ENCODE data around the gene ME3.

ME3 gene

GRCh38 chr11:86476109-86476861 is 196.1 kb downstream of the ME3 start:
- no peak for TF ChIP-seq GATA2 (IDR thresholded peaks at IDR 0.05; ENCODE audit: low read depth, low read length)
- no peak for TF ChIP-seq GATA3 (IDR thresholded peaks at IDR 0.05; ENCODE audit: low read depth, low read length)

- TF ChIP-seq GATA2 (IDR thresholded peaks at IDR 0.05; ENCODE audit: low read depth, low read length) (no peak), GATA3 (IDR thresholded peaks at IDR 0.05; ENCODE audit: low read depth, low read length) (no peak)
Measured at GRCh38 chr11:86475027-86475426, 197.4 kb downstream of the ME3 start.

GRCh38 chr11:86473991-86474833 is 198.2 kb downstream of the ME3 start:
- TF ChIP-seq GATA2 (IDR thresholded peaks at IDR 0.05; ENCODE audit: low read depth, low read length), result no peak

- TF ChIP-seq GATA3 (IDR thresholded peaks at IDR 0.05; ENCODE audit: low read depth, low read length), result no peak
- TF ChIP-seq GATA2 (IDR thresholded peaks at IDR 0.05; ENCODE audit: low read depth, low read length), result no peak
Measured at GRCh38 chr11:86469491-86470388, 202.7 kb downstream of the ME3 start.

- TF ChIP-seq GATA3 (IDR thresholded peaks at IDR 0.05; ENCODE audit: low read depth, low read length) (no peak), GATA2 (IDR thresholded peaks at IDR 0.05; ENCODE audit: low read depth, low read length) (no peak)
Measured at GRCh38 chr11:86468169-86468568, 204.2 kb downstream of the ME3 start.

- TF ChIP-seq GATA2 (IDR thresholded peaks at IDR 0.05; ENCODE audit: low read depth, low read length), result no peak
- TF ChIP-seq GATA3 (IDR thresholded peaks at IDR 0.05; ENCODE audit: low read depth, low read length), result no peak
Measured at GRCh38 chr11:86464509-86465221, 207.8 kb downstream of the ME3 start.

- TF ChIP-seq GATA2 (IDR thresholded peaks at IDR 0.05; ENCODE audit: low read depth, low read length) (no peak), GATA3 (IDR thresholded peaks at IDR 0.05; ENCODE audit: low read depth, low read length) (no peak)
Measured at GRCh38 chr11:86463955-86464354, 208.5 kb downstream of the ME3 start.

GRCh38 chr11:86463120-86463519 is 209.3 kb downstream of the ME3 start:
- TF ChIP-seq GATA2 (IDR thresholded peaks at IDR 0.05; ENCODE audit: low read depth, low read length), result no peak
- TF ChIP-seq GATA3 (IDR thresholded peaks at IDR 0.05; ENCODE audit: low read depth, low read length), result no peak

- no peak for TF ChIP-seq GATA2 (IDR thresholded peaks at IDR 0.05; ENCODE audit: low read depth, low read length)
- TF ChIP-seq GATA3 (IDR thresholded peaks at IDR 0.05; ENCODE audit: low read depth, low read length), result no peak
Measured at GRCh38 chr11:86461892-86462291, 210.5 kb downstream of the ME3 start.

- no peak for TF ChIP-seq GATA2 (IDR thresholded peaks at IDR 0.05; ENCODE audit: low read depth, low read length)
- TF ChIP-seq GATA3 (IDR thresholded peaks at IDR 0.05; ENCODE audit: low read depth, low read length), result no peak
Measured at GRCh38 chr11:86460461-86461385, 211.7 kb downstream of the ME3 start.

- TF ChIP-seq GATA3 (IDR thresholded peaks at IDR 0.05; ENCODE audit: low read depth, low read length) (no peak), GATA2 (IDR thresholded peaks at IDR 0.05; ENCODE audit: low read depth, low read length) (no peak)
Measured at GRCh38 chr11:86459682-86460460, 212.5 kb downstream of the ME3 start.

GRCh38 chr11:86459002-86459385 is 213.4 kb downstream of the ME3 start:
- TF ChIP-seq GATA2 (IDR thresholded peaks at IDR 0.05; ENCODE audit: low read depth, low read length), result no peak
- TF ChIP-seq GATA3 (IDR thresholded peaks at IDR 0.05; ENCODE audit: low read depth, low read length), result no peak

Measured in SH-SY5Y (cell line).